ENCODE results near the gene PLA2G15. TPM values are rescaled to one million over a fixed set of nuclear protein-coding genes. Genes with fewer than 3 reads are reported as not detected.

PLA2G15 gene
- total and polyA plus RNA-seq, 2 of the 13 experiments (the other 11 are each of a cell fraction or from before 2014, with no cell fraction given) = 14.4 to 23.7 TPM

DNA sequence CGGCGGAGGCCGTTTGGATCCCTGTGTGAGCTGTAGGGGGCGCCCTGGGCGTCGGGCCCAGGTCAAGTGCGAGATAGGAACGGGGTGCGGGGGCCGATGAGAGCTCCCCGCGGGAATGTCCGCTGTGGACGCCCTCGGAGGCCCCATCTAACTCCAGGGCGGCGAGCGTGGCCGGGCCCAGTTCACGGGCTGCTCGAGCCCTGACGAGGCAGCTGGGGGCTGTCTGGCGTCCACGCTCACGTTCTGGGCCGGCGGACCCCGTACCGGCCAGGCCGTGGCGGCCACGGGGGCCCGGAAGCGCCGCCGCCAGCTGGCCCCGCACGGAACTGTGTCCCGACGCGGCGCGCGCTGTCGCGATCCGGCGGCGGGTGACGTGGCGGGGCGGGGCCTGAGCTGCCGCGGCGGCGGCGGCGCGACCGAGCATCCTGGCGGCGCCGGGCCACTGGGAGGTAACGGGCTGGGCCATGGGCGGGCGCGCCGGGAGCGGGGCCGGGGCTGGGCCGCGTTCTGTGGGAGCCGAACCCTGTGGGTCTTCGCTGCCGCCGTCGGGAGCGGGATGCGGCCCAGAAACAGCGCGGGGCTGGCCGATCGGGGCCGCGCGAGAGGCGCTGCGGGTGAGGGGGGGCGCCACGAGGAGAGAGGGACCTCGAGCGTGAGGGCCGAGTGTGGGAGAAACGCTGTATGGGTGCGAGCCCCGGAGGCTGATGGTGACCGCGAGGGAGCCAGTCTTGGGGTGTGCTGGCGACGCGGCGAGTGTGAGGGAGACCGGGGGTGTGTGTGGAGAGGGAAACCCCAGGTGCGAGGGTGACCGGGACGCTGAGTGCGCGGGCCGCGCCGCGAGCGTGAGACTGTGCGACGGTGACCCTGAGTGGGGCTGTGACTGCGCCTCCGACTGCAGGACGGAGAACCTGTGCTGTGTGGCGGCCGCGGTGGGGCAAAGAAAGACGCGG lies 19.2 kb downstream of the PLA2G15 start, which contains the start of gene SLC7A6 (continued):
- TF ChIP-seq, protein P1, sequence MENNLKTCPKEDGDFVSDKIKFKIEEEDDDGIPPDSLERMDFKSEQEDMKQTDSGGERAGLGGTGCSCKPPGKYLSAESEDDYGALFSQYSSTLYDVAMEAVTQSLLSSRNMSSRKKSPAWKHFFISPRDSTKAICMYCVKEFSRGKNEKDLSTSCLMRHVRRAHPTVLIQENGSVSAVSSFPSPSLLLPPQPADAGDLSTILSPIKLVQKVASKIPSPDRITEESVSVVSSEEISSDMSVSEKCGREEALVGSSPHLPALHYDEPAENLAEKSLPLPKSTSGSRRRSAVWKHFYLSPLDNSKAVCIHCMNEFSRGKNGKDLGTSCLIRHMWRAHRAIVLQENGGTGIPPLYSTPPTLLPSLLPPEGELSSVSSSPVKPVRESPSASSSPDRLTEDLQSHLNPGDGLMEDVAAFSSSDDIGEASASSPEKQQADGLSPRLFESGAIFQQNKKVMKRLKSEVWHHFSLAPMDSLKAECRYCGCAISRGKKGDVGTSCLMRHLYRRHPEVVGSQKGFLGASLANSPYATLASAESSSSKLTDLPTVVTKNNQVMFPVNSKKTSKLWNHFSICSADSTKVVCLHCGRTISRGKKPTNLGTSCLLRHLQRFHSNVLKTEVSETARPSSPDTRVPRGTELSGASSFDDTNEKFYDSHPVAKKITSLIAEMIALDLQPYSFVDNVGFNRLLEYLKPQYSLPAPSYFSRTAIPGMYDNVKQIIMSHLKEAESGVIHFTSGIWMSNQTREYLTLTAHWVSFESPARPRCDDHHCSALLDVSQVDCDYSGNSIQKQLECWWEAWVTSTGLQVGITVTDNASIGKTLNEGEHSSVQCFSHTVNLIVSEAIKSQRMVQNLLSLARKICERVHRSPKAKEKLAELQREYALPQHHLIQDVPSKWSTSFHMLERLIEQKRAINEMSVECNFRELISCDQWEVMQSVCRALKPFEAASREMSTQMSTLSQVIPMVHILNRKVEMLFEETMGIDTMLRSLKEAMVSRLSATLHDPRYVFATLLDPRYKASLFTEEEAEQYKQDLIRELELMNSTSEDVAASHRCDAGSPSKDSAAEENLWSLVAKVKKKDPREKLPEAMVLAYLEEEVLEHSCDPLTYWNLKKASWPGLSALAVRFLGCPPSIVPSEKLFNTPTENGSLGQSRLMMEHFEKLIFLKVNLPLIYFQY (CRISPR knock-in tag; IDR thresholded peaks at IDR 0.05; ENCODE audit: borderline replicate concordance) = peak; percentile 42; the same call in 1 of the 2 replicates
- TF ChIP-seq RBM39 (IDR thresholded peaks at IDR 0.05; ENCODE audit: low read depth, low read length, poor library complexity, severe bottlenecking) (peak; percentile 78), ATF7 (IDR thresholded peaks at IDR 0.05) (no peak), ATF7 (CRISPR knock-in tag; IDR thresholded peaks at IDR 0.05) (no peak), GABPA (IDR thresholded peaks at IDR 0.05; ENCODE audit: low read depth, low read length) (no peak), GABPA (CRISPR knock-in tag; IDR thresholded peaks at IDR 0.05; ENCODE audit: low read depth) (no peak), ELF3 (CRISPR knock-in tag; IDR thresholded peaks at IDR 0.05) (no peak; the same call in 1 of the 2 replicates), ZC3H13 (CRISPR knock-in tag; IDR thresholded peaks at IDR 0.05) (no peak), FOXP1 (IDR thresholded peaks at IDR 0.05) (no peak), FOXP1 (CRISPR knock-in tag; IDR thresholded peaks at IDR 0.05) (no peak), EEA1 (CRISPR knock-in tag; IDR thresholded peaks at IDR 0.05; ENCODE audit: borderline replicate concordance) (no peak), NFE2 (CRISPR knock-in tag; IDR thresholded peaks at IDR 0.05) (no peak)
- TF ChIP-seq, protein P2, sequence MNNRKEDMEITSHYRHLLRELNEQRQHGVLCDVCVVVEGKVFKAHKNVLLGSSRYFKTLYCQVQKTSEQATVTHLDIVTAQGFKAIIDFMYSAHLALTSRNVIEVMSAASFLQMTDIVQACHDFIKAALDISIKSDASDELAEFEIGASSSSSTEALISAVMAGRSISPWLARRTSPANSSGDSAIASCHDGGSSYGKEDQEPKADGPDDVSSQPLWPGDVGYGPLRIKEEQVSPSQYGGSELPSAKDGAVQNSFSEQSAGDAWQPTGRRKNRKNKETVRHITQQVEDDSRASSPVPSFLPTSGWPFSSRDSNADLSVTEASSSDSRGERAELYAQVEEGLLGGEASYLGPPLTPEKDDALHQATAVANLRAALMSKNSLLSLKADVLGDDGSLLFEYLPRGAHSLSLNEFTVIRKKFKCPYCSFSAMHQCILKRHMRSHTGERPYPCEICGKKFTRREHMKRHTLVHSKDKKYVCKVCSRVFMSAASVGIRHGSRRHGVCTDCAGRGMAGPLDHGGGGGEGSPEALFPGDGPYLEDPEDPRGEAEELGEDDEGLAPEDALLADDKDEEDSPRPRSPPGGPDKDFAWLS (CRISPR knock-in tag; IDR thresholded peaks at IDR 0.05; ENCODE audit: borderline replicate concordance) = no peak; the same call in 1 of the 2 replicates
- TF ChIP-seq, protein P3, sequence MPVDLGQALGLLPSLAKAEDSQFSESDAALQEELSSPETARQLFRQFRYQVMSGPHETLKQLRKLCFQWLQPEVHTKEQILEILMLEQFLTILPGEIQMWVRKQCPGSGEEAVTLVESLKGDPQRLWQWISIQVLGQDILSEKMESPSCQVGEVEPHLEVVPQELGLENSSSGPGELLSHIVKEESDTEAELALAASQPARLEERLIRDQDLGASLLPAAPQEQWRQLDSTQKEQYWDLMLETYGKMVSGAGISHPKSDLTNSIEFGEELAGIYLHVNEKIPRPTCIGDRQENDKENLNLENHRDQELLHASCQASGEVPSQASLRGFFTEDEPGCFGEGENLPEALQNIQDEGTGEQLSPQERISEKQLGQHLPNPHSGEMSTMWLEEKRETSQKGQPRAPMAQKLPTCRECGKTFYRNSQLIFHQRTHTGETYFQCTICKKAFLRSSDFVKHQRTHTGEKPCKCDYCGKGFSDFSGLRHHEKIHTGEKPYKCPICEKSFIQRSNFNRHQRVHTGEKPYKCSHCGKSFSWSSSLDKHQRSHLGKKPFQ (CRISPR knock-in tag; IDR thresholded peaks at IDR 0.05; ENCODE audit: insufficient replicate concordance) = peak; percentile 87
- TF ChIP-seq, protein P4, sequence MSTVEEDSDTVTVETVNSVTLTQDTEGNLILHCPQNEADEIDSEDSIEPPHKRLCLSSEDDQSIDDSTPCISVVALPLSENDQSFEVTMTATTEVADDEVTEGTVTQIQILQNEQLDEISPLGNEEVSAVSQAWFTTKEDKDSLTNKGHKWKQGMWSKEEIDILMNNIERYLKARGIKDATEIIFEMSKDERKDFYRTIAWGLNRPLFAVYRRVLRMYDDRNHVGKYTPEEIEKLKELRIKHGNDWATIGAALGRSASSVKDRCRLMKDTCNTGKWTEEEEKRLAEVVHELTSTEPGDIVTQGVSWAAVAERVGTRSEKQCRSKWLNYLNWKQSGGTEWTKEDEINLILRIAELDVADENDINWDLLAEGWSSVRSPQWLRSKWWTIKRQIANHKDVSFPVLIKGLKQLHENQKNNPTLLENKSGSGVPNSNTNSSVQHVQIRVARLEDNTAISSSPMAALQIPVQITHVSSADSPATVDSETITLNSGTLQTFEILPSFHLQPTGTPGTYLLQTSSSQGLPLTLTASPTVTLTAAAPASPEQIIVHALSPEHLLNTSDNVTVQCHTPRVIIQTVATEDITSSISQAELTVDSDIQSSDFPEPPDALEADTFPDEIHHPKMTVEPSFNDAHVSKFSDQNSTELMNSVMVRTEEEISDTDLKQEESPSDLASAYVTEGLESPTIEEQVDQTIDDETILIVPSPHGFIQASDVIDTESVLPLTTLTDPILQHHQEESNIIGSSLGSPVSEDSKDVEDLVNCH (CRISPR knock-in tag; IDR thresholded peaks at IDR 0.05) = no peak
- TF ChIP-seq, protein P5, sequence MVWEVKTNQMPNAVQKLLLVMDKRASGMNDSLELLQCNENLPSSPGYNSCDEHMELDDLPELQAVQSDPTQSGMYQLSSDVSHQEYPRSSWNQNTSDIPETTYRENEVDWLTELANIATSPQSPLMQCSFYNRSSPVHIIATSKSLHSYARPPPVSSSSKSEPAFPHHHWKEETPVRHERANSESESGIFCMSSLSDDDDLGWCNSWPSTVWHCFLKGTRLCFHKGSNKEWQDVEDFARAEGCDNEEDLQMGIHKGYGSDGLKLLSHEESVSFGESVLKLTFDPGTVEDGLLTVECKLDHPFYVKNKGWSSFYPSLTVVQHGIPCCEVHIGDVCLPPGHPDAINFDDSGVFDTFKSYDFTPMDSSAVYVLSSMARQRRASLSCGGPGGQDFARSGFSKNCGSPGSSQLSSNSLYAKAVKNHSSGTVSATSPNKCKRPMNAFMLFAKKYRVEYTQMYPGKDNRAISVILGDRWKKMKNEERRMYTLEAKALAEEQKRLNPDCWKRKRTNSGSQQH (CRISPR knock-in tag; IDR thresholded peaks at IDR 0.05; ENCODE audit: low read depth) = 0 out of 2 replicates have a peak, but pooled peaks have one; percentile 38

Measured in HepG2 (cell line).